Measurements from ENCODE around the gene SCN1B. TPM values are rescaled to one million over a fixed set of nuclear protein-coding genes. Genes with fewer than 3 reads are reported as not detected.

Gene SCN1B
- total and polyA plus RNA-seq, 2 of the 13 experiments (the other 11 are each of a cell fraction or from before 2014, with no cell fraction given): 2.7 to 20.1 TPM

GRCh38 chr19:35063940-35064818 is 33.9 kb downstream of the SCN1B start:
- Histone ChIP-seq H3K9ac (ENCODE audit: insufficient read depth, low read depth, low read length) (no peak overlapping the region), H3K27me3 (ENCODE audit: control insufficient read depth in 1 of 2, insufficient read depth in 2 of 2, low read length in 2 of 2) (no peaks in the 10 kb centered on the region), H3K9me3 (ENCODE audit: low read length) (no peaks in the 10 kb centered on the region), H3K27ac (ENCODE audit: extremely low read length, insufficient read depth, low read length) (no peak overlapping the region), H4K20me1 (ENCODE audit: insufficient read depth, low read length) (peaks cover 3% of the 10 kb centered on the region; the same call in 1 of the 2 replicates), H3K4me3 (replicated peaks in 1 of 3; ENCODE audit: insufficient read depth in 1 of 3, low read depth in 2 of 3, low read length in 3 of 3) (no peak overlapping the region), H3K36me3 (replicated peaks in 1 of 2; ENCODE audit: control insufficient read depth in 1 of 2, insufficient read depth in 2 of 2, low read length in 2 of 2) (no peaks in the 10 kb centered on the region), H2AFZ (ENCODE audit: low read length) (no peak overlapping the region), H3K4me1 (ENCODE audit: insufficient read depth, low read length) (peaks cover 20% of the 10 kb centered on the region), H3K79me2 (ENCODE audit: insufficient read depth, low read length) (no peaks in the 10 kb centered on the region), H3K4me2 (ENCODE audit: low read depth, low read length) (no peak overlapping the region)
- intact Hi-C loops (cut with micrococcal nuclease; ENCODE audit: unreplicated experiment) (no loop called here), in situ Hi-C loops (cut with HindIII; ENCODE audit: extremely low pct_ligation_motif_present, low pct_unique_long_range_greater_than_20kb) (no loop called here)
- ATAC-seq (no peak), FAIRE-seq (no peak), DNase-seq (ENCODE audit: low spot score) (no peak)
- POLR2A ChIA-PET: no interaction called here
- CTCF ChIA-PET (ENCODE audit: low intra/inter-chr PET ratio, low total read pairs): no interaction called here
- WGBS (ENCODE audit: low lambda C conversion rate): 33% methylated on average over 10 of the region's 10 CpGs
- BruUV-seq (replicated peaks): TSS peak; percentile 35
- TF ChIP-seq PAF1 (CRISPR knock-in tag; IDR thresholded peaks at IDR 0.05) (peak; percentile 64; the same call in 1 of the 2 replicates), CREB1 (IDR thresholded peaks at IDR 0.05) (0 out of 2 replicates have a peak, but pooled peaks have one; percentile 24), CREB1 (CRISPR knock-in tag; IDR thresholded peaks at IDR 0.05) (no peak), ATF7 (IDR thresholded peaks at IDR 0.05) (0 out of 2 replicates have a peak, but pooled peaks have one; percentile 30), ATF7 (CRISPR knock-in tag; IDR thresholded peaks at IDR 0.05) (no peak), ZNF629 (CRISPR knock-in tag; conservative IDR thresholded peaks at IDR 0.05) (peak; percentile 92), FOXK2 (IDR thresholded peaks at IDR 0.05) (no peak), POLR2A (IDR thresholded peaks at IDR 0.05; ENCODE audit: insufficient read depth in 1 of 2, low read depth in 2 of 2, low read length in 2 of 2) (0 out of 4 replicates have a peak, but pooled peaks have one; percentile 7 to 13), ARID2 (CRISPR knock-in tag; IDR thresholded peaks at IDR 0.05; ENCODE audit: borderline replicate concordance) (no peak), SNAI1 (CRISPR knock-in tag; IDR thresholded peaks at IDR 0.05; ENCODE audit: borderline replicate concordance) (no peak), ZFAT (CRISPR knock-in tag; conservative IDR thresholded peaks at IDR 0.05) (no peak), KMT2A (CRISPR knock-in tag; IDR thresholded peaks at IDR 0.05) (no peak), TEAD3 (CRISPR knock-in tag; optimal IDR thresholded peaks at IDR 0.05; ENCODE audit: borderline replicate concordance) (peak; percentile 13), ZNF770 (CRISPR knock-in tag; IDR thresholded peaks at IDR 0.05) (peak; percentile 91), KDM1A (CRISPR knock-in tag; IDR thresholded peaks at IDR 0.05) (peak; percentile 39; the same call in 1 of the 2 replicates), POLR2G (IDR thresholded peaks at IDR 0.05; ENCODE audit: low read depth, low read length) (peak; percentile 8), RAD51 (IDR thresholded peaks at IDR 0.05; ENCODE audit: borderline replicate concordance) (peak; percentile 34; the same call in 1 of the 2 replicates), ZMYM3 (CRISPR knock-in tag; IDR thresholded peaks at IDR 0.05) (peak; percentile 52; the same call in 1 of the 2 replicates), SETDB1 (CRISPR knock-in tag; IDR thresholded peaks at IDR 0.05; ENCODE audit: borderline replicate concordance) (no peak), NONO (IDR thresholded peaks at IDR 0.05) (no peak), NONO (CRISPR knock-in tag; conservative IDR thresholded peaks at IDR 0.05) (0 out of 2 replicates have a peak, but pooled peaks have one; percentile 41), KDM2A (CRISPR knock-in tag; IDR thresholded peaks at IDR 0.05; ENCODE audit: borderline replicate concordance, low read depth) (0 out of 2 replicates have a peak, but pooled peaks have one; percentile 64), RCOR2 (CRISPR knock-in tag; IDR thresholded peaks at IDR 0.05) (no peak), ZNF879 (CRISPR knock-in tag; IDR thresholded peaks at IDR 0.05) (no peak), CHD4 (IDR thresholded peaks at IDR 0.05; ENCODE audit: borderline replicate concordance, low read length) (0 out of 2 replicates have a peak, but pooled peaks have one; percentile 49)
